Liver (tissue), 9 donors: Measurements from ENCODE around the gene NWD2. TPM values are rescaled to one million over a fixed set of nuclear protein-coding genes. Genes with fewer than 3 reads are reported as not detected.

Experiments used
- DNase-seq: peaks from one replicate; pipeline ENCODE4 v3.0.0-alpha.2; 2017; ENCODE audit warnings: low spot score
- H3K27ac ChIP-seq, 2 donors: one replicate each; pipeline ENCODE4 v1.7.0; 2013; ENCODE audit warnings: inconsistent platforms in 2 of 2, low read length in 2 of 2, control low read depth in 1 of 2, low read depth in 1 of 2, mild to moderate bottlenecking in 1 of 2
- H3K27me3 ChIP-seq, 4 donors: one replicate each; pipeline versions ENCODE4 v1.6.1 to v1.7.0; 2013; ENCODE audit warnings: low read length in 3 of 4, inconsistent platforms in 1 of 4, mild to moderate bottlenecking in 1 of 4, moderate library complexity in 1 of 4; ENCODE audit not compliant: control insufficient read depth in 4 of 4, insufficient read depth in 4 of 4
- H3K36me3 ChIP-seq, 4 donors: one replicate each; pipeline versions ENCODE4 v1.6.1 to v1.7.0; 2013; ENCODE audit warnings: low read length in 3 of 4, mild to moderate bottlenecking in 3 of 4, low read depth in 1 of 4, moderate library complexity in 1 of 4; ENCODE audit not compliant: control insufficient read depth in 4 of 4, insufficient read depth in 3 of 4
- H3K4me1 ChIP-seq, 4 donors: one replicate each; pipeline versions ENCODE4 v1.6.1 to v1.7.0; 2013; ENCODE audit warnings: low read length in 3 of 4, mild to moderate bottlenecking in 3 of 4, moderate library complexity in 1 of 4; ENCODE audit not compliant: control insufficient read depth in 4 of 4, insufficient read depth in 4 of 4
- H3K4me3 ChIP-seq, 3 donors: one replicate each; pipeline versions ENCODE4 v1.6.1 to v1.7.0; 2013; ENCODE audit warnings: low read length in 3 of 3, control low read depth in 1 of 3, low read depth in 1 of 3, mild to moderate bottlenecking in 1 of 3
- H3K9ac ChIP-seq, 2 donors: one replicate each; pipeline ENCODE4 v1.7.0; 2013; ENCODE audit warnings: low read length in 2 of 2, mild to moderate bottlenecking in 2 of 2, moderate library complexity in 2 of 2, control low read depth in 1 of 2, low read depth in 1 of 2
- H3K9me3 ChIP-seq, 4 donors: one replicate each; pipeline versions ENCODE4 v1.6.1 to v1.7.0; 2013; ENCODE audit warnings: low read length in 3 of 4; ENCODE audit not compliant: control insufficient read depth in 4 of 4
- CTCF ChIP-seq: fragments of 150-350 bp; IDR thresholded peaks from 2 replicates; pipeline ENCODE4 v1.5.1; 2017; ENCODE audit warnings: improper control_type of control experiment, low read depth, low read length; ENCODE audit not compliant: missing input control
- EGR1 ChIP-seq, 2 donors: IDR thresholded peaks; 2 replicates each; pipeline ENCODE4 v1.6.1; 2016 to 2018; ENCODE audit warnings: antibody characterized with exemption in 2 of 2, low read depth in 2 of 2
- FOXA1 ChIP-seq: IDR thresholded peaks from 2 replicates; pipeline ENCODE4 v1.6.1; 2016; ENCODE audit warnings: antibody characterized with exemption
- FOXA2 ChIP-seq: IDR thresholded peaks from 2 replicates; pipeline ENCODE4 v1.6.1; 2016; ENCODE audit warnings: antibody characterized with exemption
- GABPA ChIP-seq, 2 donors: IDR thresholded peaks in 1 of 2; conservative IDR thresholded peaks in 1 of 2; 2 replicates each; pipeline ENCODE4 v1.6.1; 2016; ENCODE audit warnings: antibody characterized with exemption in 2 of 2, mild to moderate bottlenecking in 1 of 2, moderate library complexity in 1 of 2
- HNF4A ChIP-seq, 2 donors: conservative IDR thresholded peaks; 2 replicates each; pipeline ENCODE4 v1.6.1; 2016; ENCODE audit warnings: antibody characterized with exemption in 2 of 2, mild to moderate bottlenecking in 2 of 2
- HNF4G ChIP-seq: IDR thresholded peaks from 2 replicates; pipeline ENCODE4 v1.6.1; 2016; ENCODE audit warnings: antibody characterized with exemption
- JUND ChIP-seq, 2 donors: IDR thresholded peaks; 2 replicates each; pipeline ENCODE4 v1.6.1; 2016; ENCODE audit warnings: antibody characterized with exemption in 2 of 2
- NR2F2 ChIP-seq: IDR thresholded peaks from 2 replicates; pipeline ENCODE4 v1.6.1; 2016; ENCODE audit warnings: antibody characterized with exemption
- REST ChIP-seq: IDR thresholded peaks from 2 replicates; pipeline ENCODE4 v1.6.1; 2016; ENCODE audit warnings: antibody characterized with exemption, mild to moderate bottlenecking
- RXRA ChIP-seq, 2 donors: IDR thresholded peaks; 2 replicates each; pipeline ENCODE4 v1.6.1; 2017 to 2018; ENCODE audit warnings: antibody characterized with exemption in 2 of 2, mild to moderate bottlenecking in 1 of 2
- SP1 ChIP-seq: IDR thresholded peaks from 2 replicates; pipeline ENCODE4 v1.6.1; 2018; ENCODE audit warnings: antibody characterized with exemption, mild to moderate bottlenecking
- TAF1 ChIP-seq: conservative IDR thresholded peaks from 2 replicates; pipeline ENCODE4 v1.6.1; 2016; ENCODE audit warnings: antibody characterized with exemption, mild to moderate bottlenecking
- YY1 ChIP-seq: IDR thresholded peaks from 2 replicates; pipeline ENCODE4 v1.6.1; 2016; ENCODE audit warnings: antibody characterized with exemption, mild to moderate bottlenecking
- ZBTB33 ChIP-seq: IDR thresholded peaks from 2 replicates; pipeline ENCODE4 v1.6.1; 2016; ENCODE audit warnings: antibody characterized with exemption
- WGBS: extraction: QIAGEN DNeasy Blood & Tissue Kit; methylation state at CpG from one replicate; pipeline ENCODE4 v1.1.7; 2013; 5-methylcytosine and 5-hydroxymethylcytosine counted together
- polyA plus RNA-seq, 2 donors: library from polyadenylated mRNA; stranded (reverse) in 1 of 2; unstranded in 1 of 2; fragments of 200-250 nt in 1 of 2; fragments of >200 nt in 1 of 2; fragmentation: Nextera tagmentation in 1 of 2; extraction: Ambion mirVana in 1 of 2; gene quantifications; one replicate each; pipeline versions ENCODE4 v1.2.1 to v1.2.3, GENCODE V29; 2013 to 2015
- total RNA-seq, 2 donors: library from RNA; depleted of rRNA; stranded (reverse); fragments of >200 nt; gene quantifications; one replicate each; pipeline ENCODE4 v1.2.3, GENCODE V29; 2014
- donor health status: healthy.
- donor health status: healthy.
- donor health status: healthy.
- donor health status: healthy.
- donor health status: healthy.

Gene NWD2
- total and polyA plus RNA-seq, 4 donors, result 0.08 to 0.37 TPM; not detected in 2

GRCh38 chr4:37415845-37416369 is 171.4 kb downstream of the NWD2 start:
- H3K9ac ChIP-seq, result no peak overlapping the region
- H3K27ac ChIP-seq, result no peak overlapping the region
- WGBS, result 82% methylated on average over 5 of the region's 5 CpGs
- H3K27me3 ChIP-seq, result no peaks in the 10 kb centered on the region
- H3K9me3 ChIP-seq, result no peaks in the 10 kb centered on the region
- peaks cover 0 to 2% (median 0%) of the 10 kb centered on the region in 4 donors for H3K4me1 ChIP-seq
- no peak for DNase-seq
- no peak overlapping the region for H3K4me3 ChIP-seq
- TF ChIP-seq RXRA (IDR thresholded peaks at IDR 0.05) (no peak), HNF4A (conservative IDR thresholded peaks at IDR 0.05) (no peak), TAF1 (no peak), YY1 (no peak), GABPA (IDR thresholded peaks at IDR 0.05 in 1 of 2, conservative IDR thresholded peaks at IDR 0.05 in 1 of 2) (no peak), FOXA2 (no peak), JUND (IDR thresholded peaks at IDR 0.05) (no peak), CTCF (no peak)
- no peaks in the 10 kb centered on the region for H3K36me3 ChIP-seq

GRCh38 chr4:37421614-37422013 is 177.1 kb downstream of the NWD2 start:
- TF ChIP-seq JUND (IDR thresholded peaks at IDR 0.05), result no peak
- TF ChIP-seq YY1, result no peak
- TF ChIP-seq FOXA1, result no peak
- TF ChIP-seq NR2F2, result no peak
- no peak for TF ChIP-seq SP1
- TF ChIP-seq RXRA (IDR thresholded peaks at IDR 0.05), result no peak
- no peak for TF ChIP-seq TAF1
- no peak for TF ChIP-seq ZBTB33
- TF ChIP-seq HNF4G, result no peak
- no peak for TF ChIP-seq HNF4A (conservative IDR thresholded peaks at IDR 0.05)
- no peak for TF ChIP-seq REST
- TF ChIP-seq EGR1 (IDR thresholded peaks at IDR 0.05; ENCODE audit: low read depth in 2 of 2), result no peak
- Histone ChIP-seq H3K9me3 (no peaks in the 10 kb centered on the region), H3K4me1 (peaks cover 6 to 48% (median 46%) of the 10 kb centered on the region in 4 donors), H3K36me3 (no peaks in the 10 kb centered on the region), H3K4me3 (no peak overlapping the region), H3K27me3 (no peaks in the 10 kb centered on the region), H3K9ac (no peak overlapping the region), H3K27ac (no peak overlapping the region)
- WGBS, result 89% methylated on average over 4 of the region's 4 CpGs
- no peak for DNase-seq
